ENCODE data around the gene ZBTB21. TPM values are rescaled to one million over a fixed set of nuclear protein-coding genes. Genes with fewer than 3 reads are reported as not detected.
A peak's percentile ranks its signal among the peaks of the same experiment; 100 is the strongest.
"Not testable (repeated sequence)": the region's sequence is repeated elsewhere in the genome, so short reads cannot be mapped to it uniquely, and the experiment has no call there.

ZBTB21 gene
- polyA plus RNA-seq, 12 donors: 4.5 to 10.4 (median 6.6) TPM; not detected in 1

- no peak for DNase-seq
Measured at GRCh38 chr21:41971891-41972290, 38.3 kb downstream of the ZBTB21 start.

- DNase-seq: no peak
Measured at GRCh38 chr21:41970751-41971653, 39.2 kb downstream of the ZBTB21 start.

- no peak for DNase-seq
Measured at GRCh38 chr21:41970106-41970391, 40.1 kb downstream of the ZBTB21 start.

GRCh38 chr21:41967708-41968107 is 42.5 kb downstream of the ZBTB21 start:
- DNase-seq: no peak

- DNase-seq: no peak
Measured at GRCh38 chr21:41966872-41967621, 43.1 kb downstream of the ZBTB21 start.

GRCh38 chr21:41966041-41966833 is 43.9 kb downstream of the ZBTB21 start:
- no peak for DNase-seq

- no peak for DNase-seq
Measured at GRCh38 chr21:41965461-41966013, 44.6 kb downstream of the ZBTB21 start.

GRCh38 chr21:41965045-41965444 is 45.1 kb downstream of the ZBTB21 start:
- no peak for DNase-seq

- DNase-seq: no peak
Measured at GRCh38 chr21:41964171-41964570, 46.0 kb downstream of the ZBTB21 start.

GRCh38 chr21:41962425-41962966 is 47.7 kb downstream of the ZBTB21 start:
- no peak for DNase-seq

- DNase-seq: no peak
Measured at GRCh38 chr21:41961753-41962152, 48.4 kb downstream of the ZBTB21 start.

- DNase-seq: no peak
Measured at GRCh38 chr21:41961282-41961701, 48.9 kb downstream of the ZBTB21 start.

GRCh38 chr21:41960386-41960785 is 49.8 kb downstream of the ZBTB21 start:
- DNase-seq: no peak

GRCh38 chr21:41959697-41960096 is 50.5 kb downstream of the ZBTB21 start:
- DNase-seq: not testable (repeated sequence)

GRCh38 chr21:41958886-41959563 is 51.1 kb downstream of the ZBTB21 start:
- DNase-seq: no peak

GRCh38 chr21:41957991-41958766 is 52.0 kb downstream of the ZBTB21 start:
- DNase-seq: peak; percentile 84

GRCh38 chr21:41956926-41957729 is 53.0 kb downstream of the ZBTB21 start:
- no peak for DNase-seq

- no peak for DNase-seq
Measured at GRCh38 chr21:41955516-41955915, 54.6 kb downstream of the ZBTB21 start.

Data from muscle of arm (tissue), 12 donors.